GM10847 (cell line): Measurements from ENCODE around the gene PRR5.

Source experiments
- POLR2A ChIP-seq: IDR thresholded peaks from 2 replicates; pipeline ENCODE4 v1.6.1; 2011; ENCODE audit not compliant: insufficient read length; ENCODE audit errors: extremely low read depth

The PRR5 gene

DNA sequence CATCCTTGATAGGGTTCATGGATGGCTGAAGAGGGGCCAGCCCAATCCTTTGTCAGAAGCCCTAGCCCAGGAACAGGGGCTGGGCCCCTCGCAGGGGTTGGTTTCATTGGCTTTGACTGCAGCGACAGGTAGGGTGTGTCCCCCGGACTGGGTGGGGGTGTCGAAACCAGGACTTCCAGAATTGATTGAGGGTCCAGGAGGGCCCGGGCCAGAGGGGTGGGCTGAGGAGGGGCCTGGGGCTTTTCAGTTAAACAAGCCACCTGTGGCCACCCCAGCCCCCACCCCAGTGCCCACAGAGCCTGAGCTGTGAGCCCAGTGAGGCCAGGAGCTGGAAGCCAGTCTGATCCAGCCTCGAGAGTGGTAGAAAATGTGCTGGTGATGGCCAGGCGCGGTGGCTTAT lies 18.1 kb upstream of the PRR5 start:
- no peak for TF ChIP-seq POLR2A

- no peak for TF ChIP-seq POLR2A
Observed at GRCh38 chr22:44684506-44685383, 17.3 kb upstream of the PRR5 start.

DNA sequence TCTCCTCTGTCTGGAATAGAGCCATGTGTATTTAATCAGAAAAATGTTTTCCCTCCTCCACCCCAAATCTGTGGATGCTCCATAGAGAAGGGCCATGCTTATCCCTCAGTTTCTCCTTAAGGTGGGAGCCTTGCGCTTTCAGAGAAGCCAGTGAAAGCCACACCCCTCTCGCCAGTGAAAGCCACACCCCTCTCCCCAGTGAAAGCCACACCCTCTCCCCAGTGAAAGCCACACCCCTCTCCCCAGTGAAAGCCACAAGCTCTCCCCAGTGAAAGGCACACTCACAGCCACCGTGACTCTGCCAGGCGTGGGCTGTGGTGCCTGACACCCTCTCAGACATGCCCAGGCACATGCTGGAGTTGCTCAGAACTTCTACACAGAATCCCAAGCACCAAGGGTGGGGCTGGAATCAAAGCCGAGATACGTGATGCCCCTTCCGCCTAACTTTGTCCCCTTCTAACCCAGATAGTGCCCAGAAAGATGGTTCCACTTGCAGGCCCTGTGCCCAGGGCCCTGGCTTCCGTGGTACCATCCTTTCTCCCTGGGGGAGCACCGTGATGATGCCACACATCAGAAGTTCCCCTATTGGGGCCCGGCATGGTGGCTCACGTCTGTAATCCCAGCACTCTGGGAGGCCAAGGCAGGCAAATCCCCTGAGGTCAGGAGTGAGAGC lies 16.5 kb upstream of the PRR5 start:
- peak; percentile 16 for TF ChIP-seq POLR2A

DNA sequence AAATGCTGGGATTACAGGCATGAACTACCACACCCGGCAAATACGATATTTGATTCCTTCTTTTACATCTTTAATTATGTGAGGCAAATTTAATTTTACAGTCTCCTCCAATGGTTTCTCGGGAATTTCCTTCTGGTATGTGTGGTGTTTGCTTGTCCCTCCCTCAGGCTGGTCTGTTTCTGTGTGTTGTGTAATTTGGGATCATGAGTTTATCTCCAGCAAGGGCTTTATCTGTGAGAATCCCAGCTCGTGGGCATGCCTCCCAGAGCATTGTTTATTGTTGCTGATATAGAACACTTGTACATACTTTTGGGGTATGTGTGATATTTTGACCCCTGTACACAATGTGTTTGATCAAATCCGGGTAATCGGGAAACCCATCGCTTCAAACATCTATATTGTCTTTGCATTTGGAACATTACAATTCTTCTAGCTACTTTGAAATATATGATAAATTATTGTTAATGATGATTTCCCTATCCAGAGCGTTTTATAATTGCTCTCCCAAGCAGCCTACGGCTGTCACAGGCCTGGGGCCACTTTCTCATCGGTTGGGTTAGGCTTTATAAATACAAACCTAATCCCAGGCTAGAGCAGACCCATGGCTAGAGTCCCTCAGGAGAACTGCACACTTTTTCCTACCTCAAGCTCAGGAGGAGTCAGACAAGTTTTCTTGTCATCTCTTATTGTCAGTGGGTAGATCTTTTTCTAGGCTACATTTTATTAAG lies 15.0 kb upstream of the PRR5 start:
- TF ChIP-seq POLR2A = no peak

GRCh38 chr22:44689173-44689572 lies 12.8 kb upstream of the PRR5 start:
- no peak for TF ChIP-seq POLR2A

GRCh38 chr22:44689915-44690524 lies 12.0 kb upstream of the PRR5 start:
- no peak for TF ChIP-seq POLR2A

GRCh38 chr22:44691796-44692661 lies 10.0 kb upstream of the PRR5 start:
- TF ChIP-seq POLR2A = no peak

- no peak for TF ChIP-seq POLR2A
Observed at GRCh38 chr22:44692662-44693007, 9.4 kb upstream of the PRR5 start.

- no peak for TF ChIP-seq POLR2A
Observed at GRCh38 chr22:44693145-44693544, 8.9 kb upstream of the PRR5 start.

DNA sequence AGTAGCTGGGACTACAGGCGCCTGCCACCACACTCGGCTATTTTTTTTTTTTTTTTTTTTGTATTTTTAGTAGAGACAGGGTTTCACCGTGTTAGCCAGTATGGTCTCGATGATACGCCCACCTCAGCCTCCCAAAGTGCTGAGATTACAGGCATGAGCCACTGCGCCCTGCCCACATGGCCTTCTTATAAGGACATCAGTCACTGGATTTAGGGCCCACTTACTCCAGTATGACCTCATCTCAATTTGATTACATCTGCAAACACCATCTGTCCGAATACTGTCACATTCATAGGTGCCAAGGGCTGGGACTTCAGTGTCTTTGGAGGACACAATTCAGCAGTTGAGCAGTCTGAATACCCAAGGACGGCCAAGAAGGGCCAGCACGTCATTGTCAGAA lies 8.2 kb upstream of the PRR5 start:
- TF ChIP-seq POLR2A = no peak

DNA sequence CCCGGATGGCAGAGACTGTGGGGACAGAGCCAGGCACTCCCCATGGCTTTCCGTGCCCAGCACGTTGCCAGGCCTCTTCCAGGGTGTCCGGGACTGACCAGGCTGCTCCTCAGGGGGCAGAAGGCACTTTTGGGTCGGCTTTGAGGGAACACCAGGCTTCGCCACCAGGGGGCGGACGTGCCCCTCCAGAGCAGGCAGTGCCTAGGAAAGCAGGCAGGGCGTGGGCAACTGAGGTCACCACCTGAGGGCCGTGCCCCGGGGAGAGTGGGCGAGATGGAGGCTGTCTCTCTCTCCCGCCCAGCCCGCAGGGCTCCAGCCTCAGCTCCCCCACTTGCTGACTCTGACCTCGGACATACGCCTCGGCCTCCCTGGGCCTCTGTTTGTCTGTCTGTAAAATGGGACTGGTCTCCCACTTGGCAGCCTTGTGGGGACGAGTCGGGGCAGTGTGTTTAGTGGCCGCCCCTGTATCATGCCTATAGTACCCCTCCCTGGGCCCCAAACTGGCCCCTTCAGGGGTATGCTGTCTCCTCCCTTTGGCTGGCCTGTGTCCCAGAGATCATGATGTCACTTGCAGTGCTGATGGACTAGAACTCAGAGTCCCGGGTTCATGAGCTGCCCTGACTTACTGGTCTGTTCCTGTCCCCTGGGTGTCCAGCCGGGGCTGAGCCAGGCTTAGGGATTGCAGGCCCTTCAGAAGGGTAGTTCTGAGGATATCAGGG lies 4.4 kb upstream of the PRR5 start:
- no peak for TF ChIP-seq POLR2A

- no peak for TF ChIP-seq POLR2A
Observed at GRCh38 chr22:44698531-44699421, 3.2 kb upstream of the PRR5 start.

DNA sequence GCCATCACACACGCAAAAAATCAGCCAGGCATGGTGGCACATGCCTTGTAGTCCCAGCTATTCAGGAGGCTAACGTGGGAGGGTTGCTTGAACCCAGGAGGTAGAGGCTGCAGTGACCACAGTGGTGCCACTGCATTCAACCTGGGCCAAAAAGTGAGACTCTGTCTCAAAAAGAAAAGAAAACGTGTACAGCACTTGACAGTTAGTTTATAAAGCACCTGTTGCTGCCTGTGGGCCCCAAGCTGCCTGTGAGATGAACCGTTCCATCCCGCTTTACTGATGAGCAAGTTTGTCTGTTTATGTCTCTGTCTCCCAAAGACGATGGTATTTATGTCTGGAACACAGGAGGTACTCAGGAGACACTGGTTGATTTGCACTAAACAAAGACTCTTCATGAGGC lies 1.5 kb upstream of the PRR5 start:
- TF ChIP-seq POLR2A = no peak
